Measurements from ENCODE around the gene DOCK2. TPM values are rescaled to one million over a fixed set of nuclear protein-coding genes. Genes with fewer than 3 reads are reported as not detected.

Gene DOCK2
- total and polyA plus RNA-seq, 2 donors (not counting 3 experiments of a cell fraction or from before 2014, with no cell fraction given): 0.62 to 4.8 TPM

DNA sequence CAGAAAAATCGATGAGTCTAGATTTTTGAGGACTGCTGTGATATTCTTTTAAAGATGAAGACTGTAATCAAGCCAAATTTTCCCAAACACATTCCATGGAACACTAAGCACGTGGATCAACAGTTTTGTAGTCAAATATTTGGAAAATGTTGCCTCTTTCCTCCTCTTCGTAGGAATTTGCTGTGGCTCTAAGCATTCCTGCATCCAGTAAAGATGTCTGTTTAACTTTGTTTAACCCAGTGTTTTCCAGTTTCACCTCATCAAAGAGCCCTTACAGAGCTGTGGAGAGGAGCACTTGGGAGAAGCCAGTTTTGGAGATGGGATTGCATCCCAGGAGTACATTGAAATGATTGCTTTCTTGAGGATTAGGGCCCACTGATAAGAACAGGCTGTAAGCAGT, 284.3 kb downstream of the DOCK2 start:
- intact Hi-C loops (cut with micrococcal nuclease) (no loop called here), dilution Hi-C loops (cut with MboI; ENCODE audit: extremely low pct_ligation_motif_present, low sequenced_read_pairs) (no loop called here)
- no peak for TF ChIP-seq MYC (IDR thresholded peaks at IDR 0.05; ENCODE audit: low read depth, low read length)
- no peak for TF ChIP-seq EZH2 (IDR thresholded peaks at IDR 0.05; ENCODE audit: borderline replicate concordance, low read depth, low read length, severe bottlenecking)
- TF ChIP-seq JUN (IDR thresholded peaks at IDR 0.05; ENCODE audit: borderline replicate concordance, insufficient read depth, insufficient read length, low read depth): no peak
- TF ChIP-seq, protein P1, sequence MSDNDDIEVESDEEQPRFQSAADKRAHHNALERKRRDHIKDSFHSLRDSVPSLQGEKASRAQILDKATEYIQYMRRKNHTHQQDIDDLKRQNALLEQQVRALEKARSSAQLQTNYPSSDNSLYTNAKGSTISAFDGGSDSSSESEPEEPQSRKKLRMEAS (IDR thresholded peaks at IDR 0.05; ENCODE audit: insufficient read depth, insufficient read length): no peak
- no peak for TF ChIP-seq POLR2AphosphoS5 (IDR thresholded peaks at IDR 0.05; ENCODE audit: insufficient read depth, low read depth, low read length)
- TF ChIP-seq GATA2 (IDR thresholded peaks at IDR 0.05; ENCODE audit: insufficient read depth, insufficient read length, low read depth, low read length): no peak
- TF ChIP-seq, protein P2, sequence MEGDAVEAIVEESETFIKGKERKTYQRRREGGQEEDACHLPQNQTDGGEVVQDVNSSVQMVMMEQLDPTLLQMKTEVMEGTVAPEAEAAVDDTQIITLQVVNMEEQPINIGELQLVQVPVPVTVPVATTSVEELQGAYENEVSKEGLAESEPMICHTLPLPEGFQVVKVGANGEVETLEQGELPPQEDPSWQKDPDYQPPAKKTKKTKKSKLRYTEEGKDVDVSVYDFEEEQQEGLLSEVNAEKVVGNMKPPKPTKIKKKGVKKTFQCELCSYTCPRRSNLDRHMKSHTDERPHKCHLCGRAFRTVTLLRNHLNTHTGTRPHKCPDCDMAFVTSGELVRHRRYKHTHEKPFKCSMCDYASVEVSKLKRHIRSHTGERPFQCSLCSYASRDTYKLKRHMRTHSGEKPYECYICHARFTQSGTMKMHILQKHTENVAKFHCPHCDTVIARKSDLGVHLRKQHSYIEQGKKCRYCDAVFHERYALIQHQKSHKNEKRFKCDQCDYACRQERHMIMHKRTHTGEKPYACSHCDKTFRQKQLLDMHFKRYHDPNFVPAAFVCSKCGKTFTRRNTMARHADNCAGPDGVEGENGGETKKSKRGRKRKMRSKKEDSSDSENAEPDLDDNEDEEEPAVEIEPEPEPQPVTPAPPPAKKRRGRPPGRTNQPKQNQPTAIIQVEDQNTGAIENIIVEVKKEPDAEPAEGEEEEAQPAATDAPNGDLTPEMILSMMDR (IDR thresholded peaks at IDR 0.05; ENCODE audit: extremely low read depth in 1 of 2, insufficient read depth in 1 of 2, low read depth in 1 of 2, low read length in 2 of 2): no peak
- TF ChIP-seq FOS (IDR thresholded peaks at IDR 0.05; ENCODE audit: borderline replicate concordance, insufficient read depth, low read length): no peak
- no peak for TF ChIP-seq POLR2A (IDR thresholded peaks at IDR 0.05; ENCODE audit: low read depth, low read length)
- no peaks in the 10 kb centered on the region for H3K27me3 ChIP-seq (ENCODE audit: control insufficient read depth in 2 of 2, insufficient read depth in 2 of 2, low read length in 2 of 2)
- peaks cover 5% of the 10 kb centered on the region for H3K79me2 ChIP-seq (ENCODE audit: control insufficient read depth, insufficient read depth, low read length)
- H3K4me2 ChIP-seq (ENCODE audit: insufficient read depth, low read length): no peak overlapping the region
- CTCF ChIA-PET: no interaction called here
- H2AFZ ChIP-seq (ENCODE audit: low read depth, low read length): no peak overlapping the region
- H3K27ac ChIP-seq (ENCODE audit: insufficient read depth, low read depth, low read length): no peak overlapping the region
- H3K9me1 ChIP-seq (replicated peaks; ENCODE audit: control insufficient read depth, extremely low read depth, insufficient read depth, low read length): no peaks in the 10 kb centered on the region
- peaks cover 16% of the 10 kb centered on the region for H3K4me1 ChIP-seq (ENCODE audit: control insufficient read depth, extremely low read depth, insufficient read depth, low read length)
- no peaks in the 10 kb centered on the region for H3K9me3 ChIP-seq (replicated peaks; ENCODE audit: control insufficient read depth, insufficient read depth, low read length)
- POLR2A ChIA-PET: no interaction called here
- no peak overlapping the region for H3K9ac ChIP-seq (replicated peaks; ENCODE audit: extremely low read depth, insufficient read depth, low read length)
- no peak for FAIRE-seq
- no TSS peak for BruUV-seq (replicated peaks)
- no peaks in the 10 kb centered on the region for H4K20me1 ChIP-seq (replicated peaks; ENCODE audit: control insufficient read depth, extremely low read depth, insufficient read depth, low read length)
- no peak overlapping the region for H3K4me3 ChIP-seq (replicated peaks in 1 of 3; ENCODE audit: insufficient read depth in 1 of 3, low read depth in 1 of 3, low read length in 3 of 3)
- DNase-seq (ENCODE audit: low read depth, low spot score): no peak
- H3K36me3 ChIP-seq (ENCODE audit: control insufficient read depth in 2 of 2, extremely low read depth in 1 of 2, insufficient read depth in 2 of 2, low read length in 2 of 2): no peaks in the 10 kb centered on the region
